Loucy (cell line): ENCODE measurements around the gene BLID.

Experiments used
- CTCF ChIP-seq: fragments of 200-600 bp; sonication (generic); conservative IDR thresholded peaks from 2 replicates; pipeline ENCODE4 v1.5.1; 2014; ENCODE audit warnings: mild to moderate bottlenecking, antibody characterized with exemption, low read length
- EZH2phosphoT487 ChIP-seq: fragments of 200-600 bp; IDR thresholded peaks from 2 replicates; pipeline ENCODE4 v1.6.1; 2018; ENCODE audit warnings: antibody characterized with exemption, mild to moderate bottlenecking, moderate library complexity, borderline replicate concordance

DNA sequence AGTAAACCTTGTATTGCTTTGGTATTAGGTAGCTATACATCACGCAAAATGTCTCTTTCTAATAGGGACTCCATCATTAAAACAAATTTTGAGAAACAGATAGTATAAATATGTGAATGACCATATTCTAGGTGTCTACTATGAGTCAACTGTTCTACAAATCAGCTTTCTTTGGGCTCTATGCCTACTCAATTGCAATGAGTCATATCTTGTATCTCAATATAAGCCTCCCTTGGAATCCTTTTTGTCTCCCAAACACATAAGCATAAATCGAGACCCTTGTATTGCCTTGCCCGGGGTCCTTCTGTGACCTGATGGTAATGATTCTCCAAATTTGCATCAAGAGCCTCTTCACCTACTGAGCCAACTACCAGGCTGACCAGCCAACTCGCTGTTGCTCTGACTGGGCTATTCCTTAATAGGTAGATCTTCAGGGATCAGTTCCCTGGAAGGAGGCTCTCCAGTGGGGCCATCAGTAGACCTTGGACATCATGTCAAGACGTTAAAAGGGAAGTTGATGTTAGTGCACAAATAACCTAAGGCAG lies 22.2 kb downstream of the BLID start:
- no peak for TF ChIP-seq CTCF
- no peak for TF ChIP-seq EZH2phosphoT487
